Eye (tissue), 1 donor: ENCODE data around the gene CDC42EP5.
A peak's percentile ranks its signal among the peaks of the same experiment; 100 is the strongest.

Source experiments
- DNase-seq: peaks from one replicate; pipeline ENCODE4 v3.0.0-alpha.2; 2015

CDC42EP5 gene

DNA sequence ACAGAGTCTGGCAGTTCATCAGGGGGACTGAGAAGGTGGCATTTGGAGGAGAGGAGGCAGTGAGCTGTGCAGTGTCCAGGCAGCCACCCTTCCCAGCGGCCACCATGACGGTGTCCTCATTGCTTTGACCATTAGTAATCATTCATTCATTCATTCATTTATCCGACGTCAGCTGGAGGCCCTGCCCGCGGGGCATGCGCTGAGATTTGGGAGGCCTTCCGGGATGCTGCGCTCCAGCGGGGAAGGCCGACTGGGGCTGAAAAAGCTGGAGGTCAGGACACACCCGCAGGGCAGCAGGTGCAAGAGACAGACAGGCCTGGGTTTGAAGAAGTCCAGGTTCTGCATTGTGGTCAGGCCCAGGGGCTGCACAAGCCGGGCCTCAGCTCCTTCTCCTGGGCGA lies 48.9 kb downstream of the CDC42EP5 start:
- DNase-seq: no peak

- DNase-seq: no peak
Observed at GRCh38 chr19:54422136-54422535, 51.0 kb downstream of the CDC42EP5 start.

DNA sequence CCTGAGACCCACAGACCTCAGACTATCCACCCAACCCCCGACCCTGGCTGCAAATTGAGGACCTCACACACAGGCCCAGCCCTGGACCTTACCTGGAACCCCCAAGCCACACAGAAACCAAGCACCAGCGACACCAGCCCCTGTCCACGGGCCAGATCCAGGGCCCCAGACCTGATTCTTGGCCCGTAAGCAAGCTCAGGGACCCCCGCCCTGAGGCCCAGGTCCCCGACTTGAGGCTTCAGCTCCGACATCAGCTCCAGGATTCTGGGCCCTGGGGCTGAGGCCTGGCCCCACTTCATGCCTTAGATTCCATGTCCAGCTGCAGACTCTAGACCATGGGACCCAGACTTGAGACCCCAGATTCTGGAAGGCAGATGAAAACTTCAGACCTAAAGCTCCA lies 51.6 kb downstream of the CDC42EP5 start:
- DNase-seq: peak; percentile 21

DNA sequence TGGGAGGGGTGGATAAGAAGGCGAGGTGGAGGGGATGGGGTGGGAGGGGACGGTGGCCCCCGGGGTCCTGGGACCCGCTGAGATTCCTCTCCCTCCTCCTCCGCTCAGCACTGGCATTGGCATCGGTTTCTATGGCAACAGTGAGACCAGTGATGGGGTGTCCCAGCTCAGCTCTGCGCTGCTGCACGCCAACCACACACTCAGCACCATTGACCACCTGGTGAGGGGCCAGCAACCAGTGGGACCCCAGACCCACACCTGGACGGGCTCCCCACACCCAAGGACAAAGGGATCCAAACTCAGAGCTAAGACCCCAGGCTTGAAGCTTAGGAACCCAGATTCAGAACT lies 52.0 kb downstream of the CDC42EP5 start:
- no peak for DNase-seq

DNA sequence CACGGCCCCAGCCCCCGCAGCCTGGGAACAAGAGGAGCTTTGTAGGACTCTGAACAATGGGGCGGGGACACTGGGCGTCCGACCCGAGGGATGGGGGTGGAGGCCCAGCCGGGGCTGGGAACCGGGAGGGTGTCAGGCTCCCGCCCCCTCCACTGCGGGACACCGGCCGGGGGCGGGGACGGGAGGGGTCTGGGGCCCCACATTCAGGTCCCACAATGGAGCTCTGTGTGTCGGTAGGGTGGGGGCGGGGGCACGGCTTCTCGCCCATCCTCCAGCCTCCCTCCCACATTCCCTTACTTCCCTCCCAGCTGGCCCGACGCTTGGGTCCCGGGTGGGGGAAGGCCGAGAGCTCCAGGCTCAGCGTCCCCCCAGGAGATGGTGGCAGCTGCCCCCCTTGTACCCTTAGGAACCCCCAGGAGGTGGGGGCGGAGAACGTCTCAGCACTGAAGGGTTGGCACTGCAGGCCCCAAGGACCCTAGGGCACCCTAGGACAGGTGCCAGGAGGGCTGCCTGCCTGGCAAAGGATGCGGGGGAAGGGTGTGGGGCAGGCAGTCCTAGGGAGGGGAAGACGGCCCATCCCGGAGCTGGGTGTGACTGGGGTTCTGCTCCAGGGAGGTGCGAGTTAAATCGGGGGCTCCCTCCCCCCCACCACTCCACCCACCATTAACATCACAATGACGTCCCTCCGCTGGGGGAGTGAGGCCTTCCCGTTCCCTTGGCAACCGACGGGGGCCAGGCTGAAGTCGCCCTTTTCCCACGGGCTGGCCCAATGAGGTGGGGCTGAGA lies 52.5 kb downstream of the CDC42EP5 start:
- peak; percentile 93 for DNase-seq

GRCh38 chr19:54420068-54420382 lies 53.1 kb downstream of the CDC42EP5 start:
- DNase-seq: no peak

GRCh38 chr19:54418930-54419800 lies 53.9 kb downstream of the CDC42EP5 start:
- DNase-seq: no peak

- DNase-seq: peak; percentile 60
Observed at GRCh38 chr19:54418030-54418929, 54.8 kb downstream of the CDC42EP5 start.

DNA sequence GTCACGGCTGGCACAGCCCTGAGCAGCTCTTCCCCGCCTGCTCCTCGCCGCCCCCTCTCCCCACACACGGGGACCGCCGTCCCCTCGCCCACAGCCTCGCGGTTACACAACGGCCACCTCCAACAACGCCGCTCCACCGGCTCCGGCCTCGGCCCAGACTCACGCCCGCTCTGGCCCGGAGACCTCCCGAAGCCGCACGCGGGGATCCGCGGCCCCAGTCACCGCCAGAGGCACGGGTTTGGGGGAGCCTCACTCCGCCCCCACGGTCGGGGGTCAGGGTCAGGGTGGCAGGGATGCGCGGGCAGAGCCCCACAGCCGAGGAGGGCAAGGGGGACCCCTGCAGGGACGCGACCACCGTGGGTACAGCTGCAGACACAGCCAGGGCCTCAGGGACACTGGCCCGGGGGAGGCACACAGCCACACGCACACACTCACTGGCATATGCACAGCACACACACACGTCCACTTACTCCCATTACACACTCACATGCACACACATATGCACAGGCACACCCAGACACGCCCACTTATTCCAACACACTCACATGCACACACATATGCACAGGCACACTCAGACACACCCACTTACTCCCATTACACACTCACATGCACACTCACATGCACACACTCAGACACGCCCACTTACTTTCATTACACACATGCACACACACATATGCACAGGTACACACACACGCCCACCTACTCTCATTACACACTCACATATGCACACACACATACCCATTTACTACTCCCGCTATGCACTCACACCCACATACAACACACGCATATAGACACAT lies 56.2 kb downstream of the CDC42EP5 start:
- DNase-seq: peak; percentile 18

DNA sequence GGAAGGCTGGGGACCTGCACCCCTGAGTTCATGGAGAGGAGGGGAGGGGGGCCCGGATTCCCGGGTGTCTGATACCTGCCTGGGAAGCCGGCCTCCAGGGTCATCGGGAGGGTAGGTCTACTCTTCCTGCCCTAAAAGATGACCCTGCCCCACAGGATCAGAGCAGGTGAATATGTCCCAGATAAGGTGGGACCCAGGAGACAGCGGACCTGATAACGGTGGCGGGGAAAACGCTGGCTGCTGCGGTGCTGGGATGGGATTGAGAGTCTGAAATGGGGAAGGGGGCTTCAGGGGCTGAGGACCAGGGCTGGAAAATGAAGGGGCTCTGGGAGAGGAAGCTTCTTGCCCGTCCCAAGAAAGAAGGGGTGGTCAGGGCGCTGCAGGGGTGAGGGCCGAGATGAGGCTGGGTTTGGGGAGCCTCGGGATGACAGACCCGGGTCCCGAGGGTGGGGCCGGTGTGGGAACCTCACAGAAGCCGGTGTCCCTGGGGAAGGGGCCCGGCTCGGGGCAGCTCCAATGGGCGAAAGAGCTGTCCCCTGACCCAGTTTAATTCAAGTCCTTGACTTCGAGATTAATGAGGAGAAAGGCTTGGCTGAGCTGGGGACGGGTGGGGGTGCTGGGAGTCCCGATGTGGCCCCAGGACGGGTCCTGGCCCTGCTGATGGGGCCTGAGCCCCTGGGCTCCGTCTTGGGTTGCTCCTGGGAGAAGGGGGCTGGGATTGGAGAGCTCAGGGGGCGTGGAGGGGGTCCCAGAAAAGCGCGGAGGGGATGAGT lies 57.0 kb downstream of the CDC42EP5 start:
- DNase-seq: peak; percentile 62

- DNase-seq: peak; percentile 58
Observed at GRCh38 chr19:54415208-54415900, 57.7 kb downstream of the CDC42EP5 start, which contains the start of gene TTYH1. Gene TTYH1, plus strand, starts transcription at chr19:54415464. Its CDS starts 89 bp downstream, at chr19:54415553.
